ENCODE results near the gene CCDC124. TPM values are rescaled to one million over a fixed set of nuclear protein-coding genes. Genes with fewer than 3 reads are reported as not detected.
A peak's percentile ranks its signal among the peaks of the same experiment; 100 is the strongest.
"Not testable (repeated sequence)": the region's sequence is repeated elsewhere in the genome, so short reads cannot be mapped to it uniquely, and the experiment has no call there.

Gene CCDC124, protein sequence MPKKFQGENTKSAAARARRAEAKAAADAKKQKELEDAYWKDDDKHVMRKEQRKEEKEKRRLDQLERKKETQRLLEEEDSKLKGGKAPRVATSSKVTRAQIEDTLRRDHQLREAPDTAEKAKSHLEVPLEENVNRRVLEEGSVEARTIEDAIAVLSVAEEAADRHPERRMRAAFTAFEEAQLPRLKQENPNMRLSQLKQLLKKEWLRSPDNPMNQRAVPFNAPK
- total RNA-seq (19.4 and 25.4 TPM in 2 replicates), polyA plus RNA-seq (97.7 and 105 TPM in 2 replicates)

DNA sequence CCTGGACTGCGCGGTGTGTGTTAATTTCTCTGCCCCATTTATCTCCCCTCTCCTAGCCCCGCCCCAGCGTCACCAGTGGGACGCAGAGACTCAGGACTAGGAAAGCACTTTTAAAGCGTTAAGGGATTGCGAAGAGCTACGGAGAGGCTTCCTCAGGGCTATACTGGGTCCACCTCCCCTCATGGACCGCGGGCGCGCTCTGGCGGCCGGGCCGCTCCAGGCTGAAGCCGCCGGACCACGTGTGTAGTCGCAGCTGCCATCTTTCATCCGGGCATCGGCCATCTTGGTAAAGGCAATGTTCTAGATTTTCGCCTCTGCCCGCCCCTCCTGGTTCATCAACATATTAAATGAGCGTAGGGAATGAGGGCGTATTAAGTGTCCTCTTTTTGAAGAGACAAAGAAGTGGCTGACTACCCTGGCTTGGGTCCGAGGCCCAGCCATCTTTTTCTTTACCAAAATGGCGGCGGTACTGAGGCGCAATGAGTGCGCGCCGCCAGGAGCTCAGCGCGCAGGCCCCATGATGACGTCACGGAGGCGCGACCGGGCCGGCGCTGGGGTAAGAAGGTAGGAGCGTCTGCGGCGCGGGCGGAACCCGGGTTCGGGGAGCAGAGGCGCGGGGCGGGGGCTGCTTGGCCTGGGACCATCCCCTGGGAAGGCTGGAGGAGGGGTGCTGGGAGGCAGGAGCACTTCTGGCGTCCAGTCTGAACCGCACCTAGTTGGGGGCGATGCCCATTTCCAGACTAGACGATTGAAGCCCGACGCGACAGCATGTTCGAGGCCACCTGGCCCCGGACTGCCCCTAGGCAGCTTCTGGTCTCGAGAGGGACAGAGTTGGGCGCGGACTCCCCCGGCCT lies at the start of gene CCDC124:
CCDC124 (plus strand) TSS at position 531 of the 854 bp plus-strand sequence. CDS start 3,406 bp downstream, outside the sequence.
- WGBS (ENCODE audit: low lambda C conversion rate, missing lambda C conversion rate) = under 1% methylated on average over 57 of the region's 64 CpGs
- no peaks in the 10 kb centered on the region for H4K20me1 ChIP-seq (ENCODE audit: insufficient read depth, poor library complexity, severe bottlenecking)
- H3K9me3 ChIP-seq (ENCODE audit: low read depth) = no peaks in the 10 kb centered on the region
- no peaks in the 10 kb centered on the region for H3K27me3 ChIP-seq
- peaks cover 7% of the 10 kb centered on the region for H3K4me1 ChIP-seq (ENCODE audit: insufficient read depth)
- H3K4me3 ChIP-seq = peak within 1 kb of the TSS; percentile 53
- H3K36me3 ChIP-seq (replicated peaks; ENCODE audit: insufficient read depth, low read depth) = no peaks in the 10 kb centered on the region
- DNase-seq (ENCODE audit: low spot score) = peak; percentile 96
- TF ChIP-seq EZH2phosphoT487 (IDR thresholded peaks at IDR 0.05; ENCODE audit: low read depth, severe bottlenecking, unreplicated experiment) (no peak), EZH2 (IDR thresholded peaks at IDR 0.05; ENCODE audit: borderline replicate concordance) (no peak), CTCF (IDR thresholded peaks at IDR 0.05; ENCODE audit: poor library complexity) (peak; percentile 96)
- H3K27ac ChIP-seq = peak within 1 kb of the TSS; percentile 86
- no peaks in the 10 kb centered on the region for H3K9me2 ChIP-seq (replicated peaks; ENCODE audit: insufficient read depth)
- peaks cover 13% of the 10 kb centered on the region for H3K79me2 ChIP-seq
- peak within 1 kb of the TSS; percentile 78 for H2AFZ ChIP-seq
- peak within 1 kb of the TSS; percentile 79 for H3K4me2 ChIP-seq

DNA sequence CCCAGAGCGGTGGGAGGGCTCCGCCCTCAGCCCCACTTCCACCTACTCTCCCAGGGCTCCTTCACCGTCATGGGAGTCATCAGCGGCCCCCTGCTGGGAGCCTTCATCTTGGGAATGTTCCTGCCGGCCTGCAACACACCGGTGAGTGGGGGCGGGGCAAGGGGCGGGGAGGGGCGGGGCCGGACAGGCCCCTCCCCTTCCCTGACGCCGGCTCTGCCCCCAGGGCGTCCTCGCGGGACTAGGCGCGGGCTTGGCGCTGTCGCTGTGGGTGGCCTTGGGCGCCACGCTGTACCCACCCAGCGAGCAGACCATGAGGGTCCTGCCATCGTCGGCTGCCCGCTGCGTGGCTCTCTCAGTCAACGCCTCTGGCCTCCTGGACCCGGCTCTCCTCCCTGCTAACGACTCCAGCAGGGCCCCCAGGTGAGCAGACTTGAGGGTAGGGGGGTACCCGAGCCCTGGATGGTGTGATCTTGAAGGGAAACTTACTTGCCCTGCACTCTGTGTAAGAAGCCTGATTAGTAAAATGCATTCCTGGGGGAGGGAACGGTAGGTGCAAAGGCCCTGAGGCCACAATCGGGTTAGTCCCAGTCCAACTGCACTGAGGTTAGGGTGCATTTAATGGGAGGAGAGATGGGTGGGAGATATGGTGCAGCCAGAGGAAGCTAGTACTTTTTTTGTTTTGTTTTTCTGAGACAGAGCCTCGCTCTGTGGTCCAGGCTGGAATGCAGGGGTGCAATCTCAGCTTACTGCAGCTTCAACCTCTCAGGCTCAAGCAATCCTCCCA lies 49.0 kb upstream of the CCDC124 start:
- Histone ChIP-seq H3K27ac (no peak overlapping the region), H3K27me3 (no peaks in the 10 kb centered on the region), H2AFZ (no peak overlapping the region), H3K4me3 (no peak overlapping the region), H3K4me2 (no peak overlapping the region), H3K36me3 (replicated peaks; ENCODE audit: insufficient read depth, low read depth) (no peaks in the 10 kb centered on the region), H4K20me1 (ENCODE audit: insufficient read depth, poor library complexity, severe bottlenecking) (no peaks in the 10 kb centered on the region), H3K9me2 (replicated peaks; ENCODE audit: insufficient read depth) (no peaks in the 10 kb centered on the region), H3K79me2 (no peaks in the 10 kb centered on the region), H3K9me3 (ENCODE audit: low read depth) (no peaks in the 10 kb centered on the region), H3K4me1 (ENCODE audit: insufficient read depth) (no peaks in the 10 kb centered on the region)
- no peak for TF ChIP-seq EZH2phosphoT487 (IDR thresholded peaks at IDR 0.05; ENCODE audit: low read depth, severe bottlenecking, unreplicated experiment)
- TF ChIP-seq CTCF (IDR thresholded peaks at IDR 0.05; ENCODE audit: poor library complexity) = no peak
- 88% methylated on average over 16 of the region's 33 CpGs for WGBS (ENCODE audit: low lambda C conversion rate, missing lambda C conversion rate)
- DNase-seq (ENCODE audit: low spot score) = no peak

GRCh38 chr19:17886515-17886914 lies 46.3 kb upstream of the CCDC124 start:
- TF ChIP-seq CTCF (IDR thresholded peaks at IDR 0.05; ENCODE audit: poor library complexity) = no peak
- no peak for TF ChIP-seq EZH2 (IDR thresholded peaks at IDR 0.05; ENCODE audit: borderline replicate concordance)
- TF ChIP-seq EZH2phosphoT487 (IDR thresholded peaks at IDR 0.05; ENCODE audit: low read depth, severe bottlenecking, unreplicated experiment) = no peak
- Histone ChIP-seq H3K27ac (no peak overlapping the region), H3K9me3 (ENCODE audit: low read depth) (no peaks in the 10 kb centered on the region), H4K20me1 (ENCODE audit: insufficient read depth, poor library complexity, severe bottlenecking) (no peaks in the 10 kb centered on the region), H3K9me2 (replicated peaks; ENCODE audit: insufficient read depth) (no peaks in the 10 kb centered on the region), H2AFZ (no peak overlapping the region), H3K4me3 (no peak overlapping the region), H3K79me2 (no peaks in the 10 kb centered on the region), H3K27me3 (no peaks in the 10 kb centered on the region), H3K4me2 (no peak overlapping the region), H3K36me3 (replicated peaks; ENCODE audit: insufficient read depth, low read depth) (no peaks in the 10 kb centered on the region), H3K4me1 (ENCODE audit: insufficient read depth) (no peaks in the 10 kb centered on the region)
- 86% methylated on average over 7 of the region's 7 CpGs for WGBS (ENCODE audit: low lambda C conversion rate, missing lambda C conversion rate)
- DNase-seq (ENCODE audit: low spot score) = no peak

- H3K36me3 ChIP-seq (replicated peaks; ENCODE audit: insufficient read depth, low read depth); DNase-seq (ENCODE audit: low spot score); H3K4me3 ChIP-seq; H4K20me1 ChIP-seq (ENCODE audit: insufficient read depth, poor library complexity, severe bottlenecking); H3K9me2 ChIP-seq (replicated peaks; ENCODE audit: insufficient read depth); H3K4me1 ChIP-seq (ENCODE audit: insufficient read depth); H3K79me2 ChIP-seq; H2AFZ ChIP-seq; H3K9me3 ChIP-seq (ENCODE audit: low read depth); H3K27ac ChIP-seq; H3K4me2 ChIP-seq; H3K27me3 ChIP-seq: not testable (repeated sequence)
- 88% methylated on average over 4 of the region's 4 CpGs for WGBS (ENCODE audit: low lambda C conversion rate, missing lambda C conversion rate)
Observed at GRCh38 chr19:17887221-17887620, 45.6 kb upstream of the CCDC124 start.
